Osteoblast (primary cell): ENCODE data around the gene KRT1. TPM values are rescaled to one million over a fixed set of nuclear protein-coding genes. Genes with fewer than 3 reads are reported as not detected.

Experiments used
- DNase-seq: peaks from one replicate; pipeline ENCODE4 v3.0.0; 2011; ENCODE audit warnings: low spot score, mixed read lengths; ENCODE audit not compliant: insufficient read length; ENCODE audit errors: missing footprints
- H2AFZ ChIP-seq: 2 replicates; pipeline ENCODE4 v1.6.0; 2011; ENCODE audit warnings: mild to moderate bottlenecking, low read length
- H3K27ac ChIP-seq: 2 replicates; pipeline ENCODE4 v1.5.1; 2011; ENCODE audit warnings: mild to moderate bottlenecking, low read depth, low read length, moderate library complexity
- H3K27me3 ChIP-seq: 2 replicates; pipeline ENCODE4 v1.6.0; 2012; ENCODE audit warnings: mild to moderate bottlenecking, control low read depth, inconsistent platforms, low read length, moderate library complexity; ENCODE audit not compliant: insufficient read depth
- H3K36me3 ChIP-seq: 2 replicates; pipeline ENCODE4 v1.5.1; 2011; ENCODE audit warnings: mild to moderate bottlenecking, low read length, control low read depth, moderate library complexity; ENCODE audit not compliant: insufficient read depth
- H3K4me1 ChIP-seq: 2 replicates; pipeline ENCODE4 v1.5.1; 2011; ENCODE audit warnings: mild to moderate bottlenecking, low read length, control low read depth, moderate library complexity; ENCODE audit not compliant: insufficient read depth
- H3K4me2 ChIP-seq: 2 replicates; pipeline ENCODE4 v1.6.0; 2011; ENCODE audit warnings: mild to moderate bottlenecking, low read length; ENCODE audit not compliant: insufficient read depth
- H3K4me3 ChIP-seq: fragments of 200-600 bp; sonication (generic); 3 replicates; pipeline ENCODE4 v1.5.1; 2012; ENCODE audit warnings: mild to moderate bottlenecking, low read length, inconsistent platforms; ENCODE audit not compliant: insufficient read depth
- H3K79me2 ChIP-seq: 2 replicates; pipeline ENCODE4 v1.6.0; 2012; ENCODE audit warnings: mild to moderate bottlenecking, low read length, control low read depth, inconsistent platforms; ENCODE audit not compliant: insufficient read depth
- H3K9me3 ChIP-seq: 2 replicates; pipeline ENCODE4 v1.5.1; 2011; ENCODE audit warnings: low read depth, low read length, control low read depth
- H4K20me1 ChIP-seq: 2 replicates; pipeline ENCODE4 v1.6.0; 2012; ENCODE audit warnings: mild to moderate bottlenecking, low read length, control low read depth; ENCODE audit not compliant: insufficient read depth
- total RNA-seq: library from RNA; depleted of rRNA; stranded (reverse); fragments of >200 nt; gene quantifications from 2 replicates; pipeline ENCODE4 v1.2.3, GENCODE V29; 2012
- TF ChIP-seq, protein P1 (sequence below): IDR thresholded peaks from 2 replicates; pipeline ENCODE4 v1.5.1; 2011; ENCODE audit warnings: mild to moderate bottlenecking, low read depth, low read length, moderate library complexity; ENCODE audit errors: extremely low read depth

KRT1 gene
- total RNA-seq, 1 donor, result not detected

DNA sequence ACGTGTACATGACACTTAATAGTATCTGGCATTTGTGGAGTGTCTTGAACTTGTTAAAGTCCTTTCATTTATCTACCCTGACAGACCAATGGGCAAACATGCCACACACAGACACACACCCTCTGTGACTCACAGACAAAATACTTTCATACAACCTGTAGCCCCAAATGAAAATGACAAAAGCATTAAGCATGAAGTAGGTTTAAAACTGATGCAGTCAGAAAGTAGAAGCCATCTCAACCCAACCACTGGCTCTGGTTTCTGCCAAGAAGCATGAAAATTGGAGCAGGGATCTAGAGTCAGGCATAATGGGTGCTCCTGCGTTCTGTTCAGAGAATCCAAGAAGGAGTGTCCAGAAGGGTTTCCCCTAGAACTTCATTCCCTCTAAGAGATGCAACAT is 46.2 kb upstream of the KRT1 start:
- no peak overlapping the region for H3K4me3 ChIP-seq
- H3K36me3 ChIP-seq, result no peaks in the 10 kb centered on the region
- no peak overlapping the region for H3K27ac ChIP-seq
- no peaks in the 10 kb centered on the region for H3K4me1 ChIP-seq
- TF ChIP-seq, protein P1, sequence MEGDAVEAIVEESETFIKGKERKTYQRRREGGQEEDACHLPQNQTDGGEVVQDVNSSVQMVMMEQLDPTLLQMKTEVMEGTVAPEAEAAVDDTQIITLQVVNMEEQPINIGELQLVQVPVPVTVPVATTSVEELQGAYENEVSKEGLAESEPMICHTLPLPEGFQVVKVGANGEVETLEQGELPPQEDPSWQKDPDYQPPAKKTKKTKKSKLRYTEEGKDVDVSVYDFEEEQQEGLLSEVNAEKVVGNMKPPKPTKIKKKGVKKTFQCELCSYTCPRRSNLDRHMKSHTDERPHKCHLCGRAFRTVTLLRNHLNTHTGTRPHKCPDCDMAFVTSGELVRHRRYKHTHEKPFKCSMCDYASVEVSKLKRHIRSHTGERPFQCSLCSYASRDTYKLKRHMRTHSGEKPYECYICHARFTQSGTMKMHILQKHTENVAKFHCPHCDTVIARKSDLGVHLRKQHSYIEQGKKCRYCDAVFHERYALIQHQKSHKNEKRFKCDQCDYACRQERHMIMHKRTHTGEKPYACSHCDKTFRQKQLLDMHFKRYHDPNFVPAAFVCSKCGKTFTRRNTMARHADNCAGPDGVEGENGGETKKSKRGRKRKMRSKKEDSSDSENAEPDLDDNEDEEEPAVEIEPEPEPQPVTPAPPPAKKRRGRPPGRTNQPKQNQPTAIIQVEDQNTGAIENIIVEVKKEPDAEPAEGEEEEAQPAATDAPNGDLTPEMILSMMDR, result no peak
- peaks cover 22% of the 10 kb centered on the region for H3K27me3 ChIP-seq
- H3K4me2 ChIP-seq, result no peak overlapping the region
- DNase-seq, result no peak
- H3K9me3 ChIP-seq, result no peaks in the 10 kb centered on the region
- H2AFZ ChIP-seq, result no peak overlapping the region
- peaks cover under 1% of the 10 kb centered on the region for H4K20me1 ChIP-seq
- H3K79me2 ChIP-seq, result no peaks in the 10 kb centered on the region

- H3K27ac ChIP-seq, result no peak overlapping the region
- H4K20me1 ChIP-seq, result no peaks in the 10 kb centered on the region
- DNase-seq, result no peak
- H2AFZ ChIP-seq, result no peak overlapping the region
- H3K36me3 ChIP-seq, result no peaks in the 10 kb centered on the region
- no peaks in the 10 kb centered on the region for H3K79me2 ChIP-seq
- H3K27me3 ChIP-seq, result peaks cover 7% of the 10 kb centered on the region
- no peaks in the 10 kb centered on the region for H3K4me1 ChIP-seq
- no peak overlapping the region for H3K4me2 ChIP-seq
- TF ChIP-seq, protein P1, result no peak
- no peaks in the 10 kb centered on the region for H3K9me3 ChIP-seq
- H3K4me3 ChIP-seq, result no peak overlapping the region
These were observed 44.2 kb upstream of the KRT1 start for GRCh38 chr12:52724384-52724783.

GRCh38 chr12:52722680-52723079 is 42.5 kb upstream of the KRT1 start:
- Histone ChIP-seq H3K9me3 (no peaks in the 10 kb centered on the region), H3K27me3 (peaks cover 10% of the 10 kb centered on the region), H3K4me3 (no peak overlapping the region), H3K79me2 (no peaks in the 10 kb centered on the region), H4K20me1 (no peaks in the 10 kb centered on the region), H3K4me1 (no peaks in the 10 kb centered on the region), H3K4me2 (no peak overlapping the region), H3K27ac (no peak overlapping the region), H2AFZ (no peak overlapping the region), H3K36me3 (no peaks in the 10 kb centered on the region)
- TF ChIP-seq, protein P1, result no peak
- DNase-seq, result no peak

DNA sequence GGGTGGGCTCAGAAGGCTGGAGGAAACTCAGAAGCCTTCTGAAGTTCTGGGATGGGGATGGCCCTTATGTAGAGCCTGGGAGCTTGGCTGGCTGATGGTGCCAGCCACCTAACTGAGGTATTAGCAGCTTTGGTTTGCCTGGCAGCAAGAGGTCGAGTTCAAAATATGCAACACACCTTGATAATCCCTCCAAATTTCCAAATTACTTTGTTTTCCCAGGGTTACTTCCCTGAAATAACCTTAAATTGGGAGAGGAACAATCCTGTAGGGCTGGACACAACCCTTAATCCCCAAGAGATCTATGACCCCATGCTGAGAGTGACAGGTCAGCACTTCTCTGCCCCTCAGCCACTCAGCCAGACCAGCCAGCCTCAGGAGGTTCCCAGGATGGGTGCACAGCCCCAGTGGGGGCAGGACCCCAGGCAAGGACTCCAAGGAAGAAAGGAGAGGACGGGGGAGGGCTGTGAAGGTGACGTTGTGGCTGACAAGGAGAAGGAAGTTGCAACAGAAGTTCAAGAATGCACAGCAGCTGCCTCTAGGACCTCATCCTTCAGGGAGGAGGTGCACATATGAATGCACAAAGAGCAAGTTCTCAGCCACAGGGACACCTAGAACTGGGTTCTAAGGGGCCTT is 41.7 kb upstream of the KRT1 start:
- no peaks in the 10 kb centered on the region for H3K79me2 ChIP-seq
- TF ChIP-seq, protein P1, result no peak
- H3K27ac ChIP-seq, result no peak overlapping the region
- peaks cover 12% of the 10 kb centered on the region for H3K27me3 ChIP-seq
- H3K9me3 ChIP-seq, result no peaks in the 10 kb centered on the region
- DNase-seq, result no peak
- no peak overlapping the region for H3K4me2 ChIP-seq
- no peak overlapping the region for H3K4me3 ChIP-seq
- no peaks in the 10 kb centered on the region for H3K36me3 ChIP-seq
- no peak overlapping the region for H2AFZ ChIP-seq
- H3K4me1 ChIP-seq, result no peaks in the 10 kb centered on the region
- H4K20me1 ChIP-seq, result no peaks in the 10 kb centered on the region
